Astrocyte of the cerebellum (primary cell): Measurements from ENCODE around the gene ARV1.

Experiments used
- DNase-seq: peaks from one replicate; pipeline ENCODE4 v3.0.0-alpha.2; 2011; ENCODE audit warnings: low read depth
- H3K4me3 ChIP-seq: 2 replicates; pipeline ENCODE4 v1.5.1; 2011; ENCODE audit warnings: mild to moderate bottlenecking, low read depth, low read length, moderate library complexity
- CTCF ChIP-seq: IDR thresholded peaks from 2 replicates; pipeline ENCODE4 v1.5.1; 2012; ENCODE audit warnings: low read length, low read depth, moderate library complexity, mild to moderate bottlenecking; ENCODE audit errors: missing control alignments
- in situ Hi-C: cut with HindIII; loops from 2 replicates; pipeline ENCODE4 v1.10.0; 2017; ENCODE audit warnings: low sequenced_read_pairs

The ARV1 gene

GRCh38 chr1:230957580-230957989, 21.3 kb upstream of the ARV1 start:
- no peak overlapping the region for H3K4me3 ChIP-seq
- in situ Hi-C loops = loop anchor here (5.0 kb wide), 1 partner anchor 40 kb away; no protein-coding TSS in a partner anchor
- DNase-seq = no peak
- TF ChIP-seq CTCF = no peak

GRCh38 chr1:230958370-230958769, 20.5 kb upstream of the ARV1 start:
- no peak for DNase-seq
- TF ChIP-seq CTCF = no peak
- in situ Hi-C loops = loop anchor here (5.0 kb wide), 1 partner anchor 39 kb away; no protein-coding TSS in a partner anchor
- H3K4me3 ChIP-seq = no peak overlapping the region

GRCh38 chr1:230964896-230965295, 14.0 kb upstream of the ARV1 start:
- no peak overlapping the region for H3K4me3 ChIP-seq
- in situ Hi-C loops = no loop called here
- DNase-seq = no peak
- TF ChIP-seq CTCF = no peak

GRCh38 chr1:230965535-230965934, 13.4 kb upstream of the ARV1 start:
- H3K4me3 ChIP-seq = no peak overlapping the region
- no peak for TF ChIP-seq CTCF
- in situ Hi-C loops = no loop called here
- no peak for DNase-seq

GRCh38 chr1:230966358-230966873, 12.5 kb upstream of the ARV1 start:
- no peak for DNase-seq
- no peak for TF ChIP-seq CTCF
- in situ Hi-C loops = no loop called here
- no peak overlapping the region for H3K4me3 ChIP-seq

GRCh38 chr1:230970432-230970831, 8.5 kb upstream of the ARV1 start:
- no peak overlapping the region for H3K4me3 ChIP-seq
- no peak for DNase-seq
- in situ Hi-C loops = no loop called here
- TF ChIP-seq CTCF = no peak
